WERI-Rb-1 (cell line): ENCODE data around the gene TBC1D17.

ENCODE experiments used
- DNase-seq: peaks from one replicate; pipeline ENCODE4 v3.0.0-alpha.2; 2020
- H3K27ac ChIP-seq: fragments of 250-450 bp; sonication (Bioruptor Pico); 2 replicates; pipeline ENCODE4 v1.5.1; 2020; ENCODE audit warnings: mild to moderate bottlenecking, moderate library complexity
- H3K27me3 ChIP-seq: fragments of 250-450 bp; sonication (Bioruptor Pico); 2 replicates; pipeline ENCODE4 v1.5.1; 2021; ENCODE audit warnings: mild to moderate bottlenecking, low read depth, moderate library complexity; ENCODE audit not compliant: insufficient read depth, severe bottlenecking
- H3K36me3 ChIP-seq: fragments of 250-450 bp; sonication (Bioruptor Pico); 2 replicates; pipeline ENCODE4 v1.5.1; 2020; ENCODE audit warnings: mild to moderate bottlenecking, moderate library complexity
- H3K4me3 ChIP-seq: 2 replicates; pipeline ENCODE4 v1.5.1; 2011; ENCODE audit warnings: low read depth, mild to moderate bottlenecking, control low read depth, low read length
- H3K9me3 ChIP-seq: fragments of 250-450 bp; sonication (Bioruptor Pico); 2 replicates; pipeline ENCODE4 v1.5.1; 2021; ENCODE audit warnings: mild to moderate bottlenecking, moderate library complexity; ENCODE audit not compliant: severe bottlenecking
- TF ChIP-seq, protein P1 (sequence below): IDR thresholded peaks from 2 replicates; pipeline ENCODE4 v1.5.1; 2011; ENCODE audit warnings: low read depth, mild to moderate bottlenecking, control low read depth, inconsistent platforms, low read length

TBC1D17 gene

DNA sequence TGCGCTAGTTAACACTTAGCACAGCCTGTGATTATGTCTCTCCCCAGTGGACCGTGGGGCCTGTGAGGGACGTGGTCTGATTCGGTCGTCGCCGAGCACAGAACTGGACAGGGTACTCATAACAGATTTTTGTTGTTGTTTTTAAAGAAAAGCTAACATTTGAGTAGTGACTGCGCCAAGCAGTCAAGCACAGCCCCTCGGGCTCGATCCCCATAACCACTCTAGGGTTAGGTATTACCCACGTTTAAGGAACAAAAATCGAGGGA lies 27.3 kb upstream of the TBC1D17 start:
- H3K27me3 ChIP-seq, result no peaks in the 10 kb centered on the region
- peak overlapping the region; percentile 96 for H3K27ac ChIP-seq
- no peak for DNase-seq
- H3K9me3 ChIP-seq, result no peaks in the 10 kb centered on the region
- H3K4me3 ChIP-seq, result peak overlapping the region; percentile 70
- peaks cover 27% of the 10 kb centered on the region for H3K36me3 ChIP-seq
- TF ChIP-seq, protein P1, sequence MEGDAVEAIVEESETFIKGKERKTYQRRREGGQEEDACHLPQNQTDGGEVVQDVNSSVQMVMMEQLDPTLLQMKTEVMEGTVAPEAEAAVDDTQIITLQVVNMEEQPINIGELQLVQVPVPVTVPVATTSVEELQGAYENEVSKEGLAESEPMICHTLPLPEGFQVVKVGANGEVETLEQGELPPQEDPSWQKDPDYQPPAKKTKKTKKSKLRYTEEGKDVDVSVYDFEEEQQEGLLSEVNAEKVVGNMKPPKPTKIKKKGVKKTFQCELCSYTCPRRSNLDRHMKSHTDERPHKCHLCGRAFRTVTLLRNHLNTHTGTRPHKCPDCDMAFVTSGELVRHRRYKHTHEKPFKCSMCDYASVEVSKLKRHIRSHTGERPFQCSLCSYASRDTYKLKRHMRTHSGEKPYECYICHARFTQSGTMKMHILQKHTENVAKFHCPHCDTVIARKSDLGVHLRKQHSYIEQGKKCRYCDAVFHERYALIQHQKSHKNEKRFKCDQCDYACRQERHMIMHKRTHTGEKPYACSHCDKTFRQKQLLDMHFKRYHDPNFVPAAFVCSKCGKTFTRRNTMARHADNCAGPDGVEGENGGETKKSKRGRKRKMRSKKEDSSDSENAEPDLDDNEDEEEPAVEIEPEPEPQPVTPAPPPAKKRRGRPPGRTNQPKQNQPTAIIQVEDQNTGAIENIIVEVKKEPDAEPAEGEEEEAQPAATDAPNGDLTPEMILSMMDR, result no peak

DNA sequence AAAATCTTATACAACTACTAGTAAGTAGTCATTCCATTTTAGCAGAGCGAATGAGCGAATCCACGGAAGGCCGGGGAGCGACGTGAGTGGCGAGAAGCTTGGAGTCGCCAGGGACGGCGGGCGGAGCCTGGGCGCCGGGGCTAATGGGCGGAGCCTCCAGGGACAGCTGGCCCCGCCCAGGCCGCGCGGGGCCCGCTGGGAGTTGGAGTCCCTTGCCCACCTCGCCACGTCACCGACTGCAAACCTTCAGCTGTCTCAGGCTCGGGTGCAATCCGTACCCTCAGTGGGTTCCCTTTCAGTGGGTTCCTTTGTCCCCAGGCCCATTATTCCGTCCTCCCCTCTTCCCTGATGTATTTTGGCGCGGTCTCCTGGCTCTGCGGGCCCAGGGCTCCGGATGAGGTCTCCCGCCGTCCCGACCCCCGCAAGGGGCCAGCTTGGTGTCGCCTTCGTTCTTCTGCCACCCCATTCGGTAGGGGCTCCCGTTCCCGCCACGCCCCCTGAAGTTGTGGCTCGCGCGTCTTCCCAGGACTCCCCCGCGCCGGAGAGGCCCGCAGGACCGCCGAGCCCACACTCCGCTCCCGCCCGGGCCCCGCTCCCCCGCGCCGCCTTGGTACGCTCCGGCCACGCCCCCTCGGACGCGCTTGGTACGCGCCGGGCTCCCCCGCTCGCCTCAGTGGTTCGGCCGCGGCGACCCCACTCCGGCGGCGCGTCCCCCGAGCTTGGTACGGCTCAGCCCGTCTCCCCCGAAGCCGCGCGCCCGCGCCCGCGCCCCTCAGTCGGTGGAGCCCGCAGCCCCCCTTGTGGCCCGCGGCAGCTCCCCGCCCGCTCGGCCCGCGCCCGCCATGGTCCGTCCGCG lies 26.8 kb upstream of the TBC1D17 start, which contains the start of gene PTOV1:
Gene PTOV1 (plus strand): TSS at position 673 of the 856 bp plus-strand sequence.
- TF ChIP-seq, protein P1, result no peak
- no peaks in the 10 kb centered on the region for H3K27me3 ChIP-seq
- peak within 1 kb of the TSS; percentile 96 for H3K27ac ChIP-seq
- H3K36me3 ChIP-seq, result peaks cover 33% of the 10 kb centered on the region
- H3K9me3 ChIP-seq, result no peaks in the 10 kb centered on the region
- H3K4me3 ChIP-seq, result peak within 1 kb of the TSS; percentile 70
- DNase-seq, result peak; percentile 86

DNA sequence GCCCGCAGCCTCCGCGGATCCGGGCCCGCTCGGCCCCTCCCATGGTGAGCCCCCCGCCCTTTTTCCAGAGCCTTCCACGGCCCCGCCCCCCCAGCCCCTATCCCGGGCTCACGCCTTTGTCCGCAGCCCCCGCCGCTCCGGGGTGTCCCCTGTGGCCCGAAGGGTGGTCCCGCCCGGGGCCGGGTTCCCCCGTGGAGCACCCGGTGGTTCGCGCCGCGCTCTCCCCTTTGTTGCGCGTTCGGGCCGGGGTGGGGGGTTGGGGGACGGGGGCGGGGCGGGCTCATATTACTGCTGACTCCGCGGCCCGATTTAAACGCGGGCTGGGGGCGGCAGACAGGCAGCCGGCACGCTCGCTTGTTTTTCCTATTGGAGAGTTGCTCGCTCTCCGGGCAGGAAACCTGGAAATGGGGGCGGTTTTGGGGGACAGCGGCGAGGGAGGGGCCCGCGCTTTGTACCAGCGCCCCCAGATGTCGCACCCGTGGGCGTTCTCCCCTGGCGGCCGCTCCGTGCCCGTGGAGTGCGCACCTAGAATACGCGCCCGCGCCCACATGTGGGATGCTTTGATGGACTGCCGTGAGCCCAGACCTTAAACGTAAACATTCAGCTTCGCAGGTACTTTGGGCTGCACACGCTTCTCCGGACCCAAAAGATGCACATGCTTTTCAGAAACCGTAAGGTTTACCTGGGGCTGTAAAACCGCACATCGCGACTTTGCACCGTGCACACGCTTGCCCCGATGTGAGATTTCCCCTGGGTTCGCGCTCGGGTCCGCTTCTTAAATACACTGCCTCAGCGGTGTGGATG lies 25.8 kb upstream of the TBC1D17 start:
- Histone ChIP-seq H3K9me3 (no peaks in the 10 kb centered on the region), H3K4me3 (peak overlapping the region; percentile 70), H3K27ac (peak overlapping the region; percentile 96), H3K27me3 (no peaks in the 10 kb centered on the region), H3K36me3 (peaks cover 42% of the 10 kb centered on the region)
- DNase-seq, result peak; percentile 50
- TF ChIP-seq, protein P1, result no peak

DNA sequence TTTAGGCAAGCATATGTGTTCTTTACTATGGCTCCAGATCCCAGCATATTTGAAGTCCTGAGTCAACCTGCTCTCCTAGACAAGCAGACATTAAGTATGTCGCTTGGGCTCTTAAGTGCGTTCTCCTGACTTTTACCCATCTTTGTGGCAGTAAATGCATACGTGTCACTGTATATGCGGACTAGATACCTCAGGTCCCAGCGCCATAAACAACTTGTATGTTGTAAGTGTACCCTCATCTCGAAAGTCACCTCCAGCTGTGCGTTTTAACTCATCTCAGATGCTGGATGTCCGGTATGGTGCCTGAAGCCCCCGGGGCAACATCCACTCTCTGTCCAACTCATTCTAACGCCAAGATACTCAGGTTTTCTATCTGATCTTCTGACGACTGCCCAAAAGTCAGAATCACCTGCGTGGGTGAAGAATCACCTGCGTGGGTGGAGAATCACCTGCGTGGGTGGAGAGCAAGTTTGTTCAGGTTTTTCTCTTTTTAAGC lies 24.8 kb upstream of the TBC1D17 start:
- H3K9me3 ChIP-seq, result no peaks in the 10 kb centered on the region
- no peak overlapping the region for H3K27ac ChIP-seq
- H3K27me3 ChIP-seq, result no peaks in the 10 kb centered on the region
- peak overlapping the region; percentile 70; the same call in 1 of the 2 replicates for H3K4me3 ChIP-seq
- peaks cover 53% of the 10 kb centered on the region for H3K36me3 ChIP-seq
- TF ChIP-seq, protein P1, result no peak
- no peak for DNase-seq

DNA sequence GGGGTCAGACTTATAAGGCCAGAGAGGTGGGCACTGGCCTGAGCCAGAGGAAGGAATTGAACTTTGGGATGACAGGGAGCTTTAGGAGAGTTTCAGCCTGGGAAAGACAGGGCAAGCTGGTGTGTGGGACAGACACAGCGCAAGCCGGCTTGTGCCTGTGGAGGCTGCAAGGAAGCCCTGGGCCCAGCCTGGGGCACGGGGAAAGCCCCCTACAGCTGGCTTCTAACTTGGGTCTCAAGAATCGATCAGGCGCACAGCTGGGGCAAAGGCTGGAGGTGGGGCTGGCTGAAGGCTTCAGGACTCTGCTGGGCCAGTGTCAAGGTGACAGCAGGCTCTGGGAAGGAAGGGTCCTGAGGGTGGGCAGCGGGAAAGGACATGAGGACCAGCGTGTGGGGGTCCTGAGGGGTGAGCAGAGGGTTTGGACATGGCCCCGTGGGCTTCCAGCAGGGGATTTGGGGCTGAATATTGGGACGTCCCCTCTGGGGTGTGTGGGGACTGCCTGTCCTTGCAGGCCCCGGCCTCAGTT lies 23.6 kb upstream of the TBC1D17 start:
- Histone ChIP-seq H3K36me3 (peaks cover 65% of the 10 kb centered on the region), H3K9me3 (no peaks in the 10 kb centered on the region), H3K4me3 (no peak overlapping the region), H3K27me3 (no peaks in the 10 kb centered on the region), H3K27ac (no peak overlapping the region)
- DNase-seq, result no peak
- TF ChIP-seq, protein P1, result no peak
